ENCODE measurements around the gene IL1F10.

IL1F10 gene

GRCh38 chr2:113054066-113054465 lies 13.7 kb upstream of the IL1F10 start:
- ChIA-PET POLR2A (no interaction called here), CTCF (interaction anchor here (1.0 kb wide), 1 partner anchor 99 kb away, joined by 3 read pairs; no protein-coding TSS in a partner anchor)
- DNase-seq (ENCODE audit: low read depth, low spot score): no peak
- no peak overlapping the region for H3K4me3 ChIP-seq (ENCODE audit: low read depth, low read length)
- TF ChIP-seq CTCF (IDR thresholded peaks at IDR 0.05; ENCODE audit: insufficient read depth, low read length, missing control alignments): no peak

GRCh38 chr2:113056521-113056920 lies 11.2 kb upstream of the IL1F10 start:
- CTCF ChIA-PET: interaction anchor here (1.4 kb wide), 1 partner anchor 24 kb away, joined by 5 read pairs; no protein-coding TSS in a partner anchor
- no peak for DNase-seq (ENCODE audit: low read depth, low spot score)
- H3K4me3 ChIP-seq (ENCODE audit: low read depth, low read length): no peak overlapping the region
- TF ChIP-seq CTCF (IDR thresholded peaks at IDR 0.05; ENCODE audit: insufficient read depth, low read length, missing control alignments): no peak
- POLR2A ChIA-PET: no interaction called here

GRCh38 chr2:113057117-113057516 lies 10.7 kb upstream of the IL1F10 start:
- no peak for DNase-seq (ENCODE audit: low read depth, low spot score)
- no peak overlapping the region for H3K4me3 ChIP-seq (ENCODE audit: low read depth, low read length)
- TF ChIP-seq CTCF (IDR thresholded peaks at IDR 0.05; ENCODE audit: insufficient read depth, low read length, missing control alignments): no peak
- ChIA-PET POLR2A (no interaction called here), CTCF (no interaction called here)

GRCh38 chr2:113058411-113058994 lies 9.3 kb upstream of the IL1F10 start:
- no peak for TF ChIP-seq CTCF (IDR thresholded peaks at IDR 0.05; ENCODE audit: insufficient read depth, low read length, missing control alignments)
- CTCF ChIA-PET: interaction anchor here (1.4 kb wide), 1 partner anchor 22 kb away, joined by 5 read pairs; no protein-coding TSS in a partner anchor
- POLR2A ChIA-PET: no interaction called here
- no peak overlapping the region for H3K4me3 ChIP-seq (ENCODE audit: low read depth, low read length)
- no peak for DNase-seq (ENCODE audit: low read depth, low spot score)

- POLR2A ChIA-PET: no interaction called here
Measured at GRCh38 chr2:113058998-113059960, 8.5 kb upstream of the IL1F10 start, which contains the start of gene IL36RN. Gene IL36RN, plus strand, starts transcription at chr2:113059198. Its CDS starts 241 bp downstream, at chr2:113059439.

More at GRCh38 chr2:113058998-113059960, 8.5 kb upstream of the IL1F10 start, which contains the start of gene IL36RN:
- no peak for TF ChIP-seq CTCF (IDR thresholded peaks at IDR 0.05; ENCODE audit: insufficient read depth, low read length, missing control alignments)
- no peak for DNase-seq (ENCODE audit: low read depth, low spot score)
- H3K4me3 ChIP-seq (ENCODE audit: low read depth, low read length): no peak within 1 kb of the TSS
- CTCF ChIA-PET: interaction anchor here (0.9 to 1.4 kb wide), 2 partner anchors 21 kb away, joined by 3 to 5 read pairs; no protein-coding TSS in a partner anchor

All from AG04449 (cell line).